ENCODE data around the gene GFRA1. TPM values are rescaled to one million over a fixed set of nuclear protein-coding genes. Genes with fewer than 3 reads are reported as not detected.

Gene GFRA1
- total RNA-seq, 2 experiments from 2014 or later = not detected

GRCh38 chr10:116195039-116195438, 78.0 kb downstream of the GFRA1 start:
- no peak overlapping the region for H3K4me3 Mint-ChIP-seq
- no peaks in the 10 kb centered on the region for H3K36me3 ChIP-seq (ENCODE audit: insufficient read depth, low read length)
- ChIA-PET CTCF (no interaction called here), POLR2A (no interaction called here)
- H3K27me3 Mint-ChIP-seq = no peaks in the 10 kb centered on the region
- no peaks in the 10 kb centered on the region for H3K36me3 Mint-ChIP-seq (ENCODE audit: low read depth)
- no peaks in the 10 kb centered on the region for H3K27me3 ChIP-seq (ENCODE audit: control insufficient read depth in 1 of 2, insufficient read depth in 2 of 2, low read length in 2 of 2)
- no peak overlapping the region for H3K4me3 ChIP-seq (ENCODE audit: low read length)
- no peaks in the 10 kb centered on the region for H3K4me1 ChIP-seq (ENCODE audit: insufficient read depth, low read length)
- H3K9me3 Mint-ChIP-seq = peaks cover 5% of the 10 kb centered on the region
- DNase-seq (no peak), ATAC-seq (ENCODE audit: poor library complexity) (no peak)
- no peak overlapping the region for H3K27ac ChIP-seq (ENCODE audit: low read depth in 1 of 2, low read length in 2 of 2)
- H3K9me3 ChIP-seq (ENCODE audit: control insufficient read depth in 1 of 2, insufficient read depth in 1 of 2, low read length in 2 of 2) = peaks cover 7 to 8% of the 10 kb centered on the region in 2 experiments
- no peak overlapping the region for H3K27ac Mint-ChIP-seq
- no peak for TF ChIP-seq CTCF (IDR thresholded peaks at IDR 0.05)
- intact Hi-C loops (cut with DNase I, micrococcal nuclease) = no loop called here
- H3K4me1 Mint-ChIP-seq (ENCODE audit: low read depth) = no peaks in the 10 kb centered on the region

- no peak for TF ChIP-seq CTCF (IDR thresholded peaks at IDR 0.05)
These were observed 78.9 kb downstream of the GFRA1 start for GRCh38 chr10:116194061-116194460.

GRCh38 chr10:116190883-116191282, 82.1 kb downstream of the GFRA1 start:
- Histone ChIP-seq H3K4me1 (ENCODE audit: insufficient read depth, low read length) (no peaks in the 10 kb centered on the region), H3K4me3 (ENCODE audit: low read length) (no peak overlapping the region), H3K27ac (ENCODE audit: low read depth in 1 of 2, low read length in 2 of 2) (no peak overlapping the region), H3K36me3 (ENCODE audit: insufficient read depth, low read length) (no peaks in the 10 kb centered on the region), H3K9me3 (ENCODE audit: control insufficient read depth in 1 of 2, insufficient read depth in 1 of 2, low read length in 2 of 2) (peaks cover 7 to 8% of the 10 kb centered on the region in 2 experiments), H3K27me3 (ENCODE audit: control insufficient read depth in 1 of 2, insufficient read depth in 2 of 2, low read length in 2 of 2) (no peaks in the 10 kb centered on the region)
- no peaks in the 10 kb centered on the region for H3K4me1 Mint-ChIP-seq (ENCODE audit: low read depth)
- ChIA-PET POLR2A (no interaction called here), CTCF (no interaction called here)
- H3K4me3 Mint-ChIP-seq = no peak overlapping the region
- no peak for TF ChIP-seq CTCF (IDR thresholded peaks at IDR 0.05)
- intact Hi-C loops (cut with DNase I, micrococcal nuclease) = no loop called here
- DNase-seq (no peak), ATAC-seq (ENCODE audit: poor library complexity) (no peak)
- no peaks in the 10 kb centered on the region for H3K27me3 Mint-ChIP-seq
- no peak overlapping the region for H3K27ac Mint-ChIP-seq
- H3K36me3 Mint-ChIP-seq (ENCODE audit: low read depth) = no peaks in the 10 kb centered on the region
- peaks cover 5% of the 10 kb centered on the region for H3K9me3 Mint-ChIP-seq

More at GRCh38 chr10:116194061-116194460, 78.9 kb downstream of the GFRA1 start:
- H3K36me3 ChIP-seq (ENCODE audit: insufficient read depth, low read length) = no peaks in the 10 kb centered on the region
- H3K27me3 Mint-ChIP-seq = no peaks in the 10 kb centered on the region
- intact Hi-C loops (cut with DNase I, micrococcal nuclease) = no loop called here
- no peak for DNase-seq
- no peaks in the 10 kb centered on the region for H3K36me3 Mint-ChIP-seq (ENCODE audit: low read depth)
- CTCF ChIA-PET = no interaction called here
- no peaks in the 10 kb centered on the region for H3K4me1 Mint-ChIP-seq (ENCODE audit: low read depth)
- H3K27ac ChIP-seq (ENCODE audit: low read depth in 1 of 2, low read length in 2 of 2) = no peak overlapping the region
- ATAC-seq (ENCODE audit: poor library complexity) = no peak
- peaks cover 5% of the 10 kb centered on the region for H3K9me3 Mint-ChIP-seq
- no peaks in the 10 kb centered on the region for H3K4me1 ChIP-seq (ENCODE audit: insufficient read depth, low read length)
- H3K4me3 Mint-ChIP-seq = no peak overlapping the region
- no peak overlapping the region for H3K27ac Mint-ChIP-seq
- peaks cover 7 to 8% of the 10 kb centered on the region in 2 experiments for H3K9me3 ChIP-seq (ENCODE audit: control insufficient read depth in 1 of 2, insufficient read depth in 1 of 2, low read length in 2 of 2)
- H3K27me3 ChIP-seq (ENCODE audit: control insufficient read depth in 1 of 2, insufficient read depth in 2 of 2, low read length in 2 of 2) = no peaks in the 10 kb centered on the region
- POLR2A ChIA-PET = no interaction called here
- no peak overlapping the region for H3K4me3 ChIP-seq (ENCODE audit: low read length)
